HUES48 (cell line): ENCODE data around the gene CHST6.
"Not testable (repeated sequence)": the region's sequence is repeated elsewhere in the genome, so short reads cannot be mapped to it uniquely, and the experiment has no call there.

ENCODE experiments used
- H3K27ac ChIP-seq: one replicate; pipeline ENCODE4 v1.7.0; 2013; ENCODE audit warnings: low read depth, low read length, inconsistent platforms
- H3K27me3 ChIP-seq: 2 replicates; pipeline ENCODE4 v1.6.1; 2013; ENCODE audit warnings: mild to moderate bottlenecking, low read length; ENCODE audit not compliant: control insufficient read depth, insufficient read depth
- H3K36me3 ChIP-seq: 2 replicates; pipeline ENCODE4 v1.6.1; 2013; ENCODE audit warnings: low read length; ENCODE audit not compliant: control insufficient read depth, insufficient read depth
- H3K4me1 ChIP-seq: 2 replicates; pipeline ENCODE4 v1.6.1; 2013; ENCODE audit warnings: mild to moderate bottlenecking, low read length; ENCODE audit not compliant: control insufficient read depth, insufficient read depth
- H3K4me3 ChIP-seq: 2 replicates; pipeline ENCODE4 v1.5.1; 2013; ENCODE audit warnings: mild to moderate bottlenecking, low read depth, low read length
- H3K9ac ChIP-seq: 2 replicates; pipeline ENCODE4 v1.6.1; 2013; ENCODE audit warnings: mild to moderate bottlenecking, low read depth, low read length, moderate library complexity
- H3K9me3 ChIP-seq: 2 replicates; pipeline ENCODE4 v1.6.1; 2013; ENCODE audit warnings: low read length; ENCODE audit not compliant: control insufficient read depth, insufficient read depth

Gene CHST6

GRCh38 chr16:75502916-75503605 is 7.8 kb upstream of the CHST6 start:
- Histone ChIP-seq H3K36me3 (no peaks in the 10 kb centered on the region), H3K9me3 (no peaks in the 10 kb centered on the region), H3K4me3 (no peak overlapping the region), H3K4me1 (no peaks in the 10 kb centered on the region), H3K9ac (no peak overlapping the region), H3K27me3 (no peaks in the 10 kb centered on the region), H3K27ac (no peak overlapping the region)

GRCh38 chr16:75501820-75502219 is 6.6 kb upstream of the CHST6 start:
- H3K36me3 ChIP-seq, H3K9me3 ChIP-seq, H3K4me3 ChIP-seq, H3K4me1 ChIP-seq, H3K9ac ChIP-seq, H3K27me3 ChIP-seq, H3K27ac ChIP-seq: not testable (repeated sequence)

- Histone ChIP-seq H3K27me3 (no peaks in the 10 kb centered on the region), H3K36me3 (no peaks in the 10 kb centered on the region), H3K27ac (no peak overlapping the region), H3K4me3 (no peak overlapping the region), H3K4me1 (no peaks in the 10 kb centered on the region), H3K9me3 (no peaks in the 10 kb centered on the region), H3K9ac (no peak overlapping the region)
Observed at GRCh38 chr16:75501359-75501758, 6.1 kb upstream of the CHST6 start.

GRCh38 chr16:75498605-75499322 is 3.5 kb upstream of the CHST6 start:
- not testable (repeated sequence) for H3K27me3 ChIP-seq, H3K36me3 ChIP-seq, H3K4me3 ChIP-seq, H3K9me3 ChIP-seq, H3K4me1 ChIP-seq, H3K27ac ChIP-seq, H3K9ac ChIP-seq

GRCh38 chr16:75497558-75497957 is 2.3 kb upstream of the CHST6 start:
- Histone ChIP-seq H3K9me3 (no peaks in the 10 kb centered on the region), H3K4me1 (no peaks in the 10 kb centered on the region), H3K27ac (no peak overlapping the region), H3K36me3 (0 out of 2 replicates have a peak, but pooled peaks cover 3% of the 10 kb centered on the region), H3K9ac (no peak overlapping the region), H3K27me3 (no peaks in the 10 kb centered on the region), H3K4me3 (no peak overlapping the region)

GRCh38 chr16:75494661-75495075 is 573 bp downstream of the CHST6 start:
- H3K9me3 ChIP-seq = no peaks in the 10 kb centered on the region
- H3K4me3 ChIP-seq = peak overlapping the region; percentile 92

GRCh38 chr16:75494184-75494583 is 1.1 kb downstream of the CHST6 start:
- Histone ChIP-seq H3K4me1 (0 out of 2 replicates have a peak, but pooled peaks cover 3% of the 10 kb centered on the region), H3K27ac (peak overlapping the region; percentile 11), H3K36me3 (0 out of 2 replicates have a peak, but pooled peaks cover 3% of the 10 kb centered on the region), H3K4me3 (peak overlapping the region; percentile 92), H3K27me3 (no peaks in the 10 kb centered on the region), H3K9me3 (no peaks in the 10 kb centered on the region), H3K9ac (no peak overlapping the region)

More at GRCh38 chr16:75494661-75495075, 573 bp downstream of the CHST6 start:
- H3K27ac ChIP-seq = peak overlapping the region; percentile 60
- H3K36me3 ChIP-seq = 0 out of 2 replicates have a peak, but pooled peaks cover 3% of the 10 kb centered on the region
- peak overlapping the region; percentile 81 for H3K9ac ChIP-seq
- H3K4me1 ChIP-seq = 0 out of 2 replicates have a peak, but pooled peaks cover 3% of the 10 kb centered on the region
- H3K27me3 ChIP-seq = no peaks in the 10 kb centered on the region

- peak overlapping the region; percentile 4 for H3K27ac ChIP-seq
- peaks cover 11% of the 10 kb centered on the region; the same call in 1 of the 2 replicates for H3K36me3 ChIP-seq
- no peaks in the 10 kb centered on the region for H3K27me3 ChIP-seq
- H3K9me3 ChIP-seq = no peaks in the 10 kb centered on the region
- H3K9ac ChIP-seq = no peak overlapping the region
- H3K4me3 ChIP-seq = no peak overlapping the region
- 0 out of 2 replicates have a peak, but pooled peaks cover 3% of the 10 kb centered on the region for H3K4me1 ChIP-seq
Observed at GRCh38 chr16:75491876-75492275, 3.4 kb downstream of the CHST6 start.

- Histone ChIP-seq H3K4me1 (0 out of 2 replicates have a peak, but pooled peaks cover 3% of the 10 kb centered on the region), H3K4me3 (no peak overlapping the region), H3K9me3 (no peaks in the 10 kb centered on the region), H3K27ac (no peak overlapping the region), H3K27me3 (no peaks in the 10 kb centered on the region), H3K36me3 (peaks cover 19% of the 10 kb centered on the region; the same call in 1 of the 2 replicates), H3K9ac (no peak overlapping the region)
Observed at GRCh38 chr16:75488322-75488721, 6.9 kb downstream of the CHST6 start.

GRCh38 chr16:75486676-75487313 is 8.4 kb downstream of the CHST6 start:
- Histone ChIP-seq H3K36me3 (peaks cover 16% of the 10 kb centered on the region; the same call in 1 of the 2 replicates), H3K9me3 (no peaks in the 10 kb centered on the region), H3K4me1 (0 out of 2 replicates have a peak, but pooled peaks cover 2% of the 10 kb centered on the region), H3K27ac (no peak overlapping the region), H3K9ac (no peak overlapping the region), H3K27me3 (no peaks in the 10 kb centered on the region), H3K4me3 (no peak overlapping the region)
